ENCODE results near the gene HSF4. TPM values are rescaled to one million over a fixed set of nuclear protein-coding genes. Genes with fewer than 3 reads are reported as not detected.
A peak's percentile ranks its signal among the peaks of the same experiment; 100 is the strongest.

Gene HSF4
- total RNA-seq, 1 donor from 2014 or later, result 54.3 TPM

DNA sequence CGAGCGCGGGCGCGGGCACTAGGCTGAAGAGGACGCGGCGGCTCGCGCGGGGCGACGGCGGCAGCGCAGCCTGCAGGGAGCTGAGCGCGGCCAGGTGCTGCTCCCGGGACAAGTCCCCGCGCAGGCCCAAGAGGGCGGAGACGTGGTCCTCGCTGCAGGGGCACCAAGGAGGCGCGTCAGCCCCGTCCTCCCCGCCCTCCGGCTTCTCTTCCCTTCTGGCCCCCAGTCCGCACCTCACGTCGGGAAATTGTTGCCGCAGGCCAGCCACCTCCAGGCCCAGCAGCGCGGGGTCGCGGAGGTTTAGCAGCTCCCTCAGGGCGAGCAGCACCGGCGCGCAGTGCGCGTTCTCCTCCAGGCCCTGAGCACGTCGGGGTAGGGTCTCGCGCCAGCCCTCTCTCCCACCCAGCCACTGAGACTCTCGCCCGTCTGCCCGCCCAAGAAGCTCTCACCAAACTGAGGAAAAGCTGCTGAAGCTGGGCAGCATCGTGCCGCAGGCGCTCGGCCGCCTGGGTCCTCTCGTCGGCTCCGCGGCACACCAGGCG is 20.0 kb downstream of the HSF4 start:
- Histone ChIP-seq H3K27ac (peak overlapping the region; percentile 88), H3K36me3 (no peaks in the 10 kb centered on the region), H3K4me1 (peaks cover 30% of the 10 kb centered on the region), H3K27me3 (no peaks in the 10 kb centered on the region), H3K4me3 (peak overlapping the region; percentile 53 to 62), H3K9me3 (no peaks in the 10 kb centered on the region)
- no peak for DNase-seq (ENCODE audit: extremely low spot score in 2 of 2)
- intact Hi-C loops (cut with DNase I), result no loop called here
- no peak for TF ChIP-seq POLR2A (IDR thresholded peaks at IDR 0.05)
- TF ChIP-seq, protein P1, sequence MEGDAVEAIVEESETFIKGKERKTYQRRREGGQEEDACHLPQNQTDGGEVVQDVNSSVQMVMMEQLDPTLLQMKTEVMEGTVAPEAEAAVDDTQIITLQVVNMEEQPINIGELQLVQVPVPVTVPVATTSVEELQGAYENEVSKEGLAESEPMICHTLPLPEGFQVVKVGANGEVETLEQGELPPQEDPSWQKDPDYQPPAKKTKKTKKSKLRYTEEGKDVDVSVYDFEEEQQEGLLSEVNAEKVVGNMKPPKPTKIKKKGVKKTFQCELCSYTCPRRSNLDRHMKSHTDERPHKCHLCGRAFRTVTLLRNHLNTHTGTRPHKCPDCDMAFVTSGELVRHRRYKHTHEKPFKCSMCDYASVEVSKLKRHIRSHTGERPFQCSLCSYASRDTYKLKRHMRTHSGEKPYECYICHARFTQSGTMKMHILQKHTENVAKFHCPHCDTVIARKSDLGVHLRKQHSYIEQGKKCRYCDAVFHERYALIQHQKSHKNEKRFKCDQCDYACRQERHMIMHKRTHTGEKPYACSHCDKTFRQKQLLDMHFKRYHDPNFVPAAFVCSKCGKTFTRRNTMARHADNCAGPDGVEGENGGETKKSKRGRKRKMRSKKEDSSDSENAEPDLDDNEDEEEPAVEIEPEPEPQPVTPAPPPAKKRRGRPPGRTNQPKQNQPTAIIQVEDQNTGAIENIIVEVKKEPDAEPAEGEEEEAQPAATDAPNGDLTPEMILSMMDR (IDR thresholded peaks at IDR 0.05), result no peak
- no peak for TF ChIP-seq POLR2AphosphoS5 (IDR thresholded peaks at IDR 0.05; ENCODE audit: insufficient read depth in 1 of 2, low read depth in 1 of 2)

DNA sequence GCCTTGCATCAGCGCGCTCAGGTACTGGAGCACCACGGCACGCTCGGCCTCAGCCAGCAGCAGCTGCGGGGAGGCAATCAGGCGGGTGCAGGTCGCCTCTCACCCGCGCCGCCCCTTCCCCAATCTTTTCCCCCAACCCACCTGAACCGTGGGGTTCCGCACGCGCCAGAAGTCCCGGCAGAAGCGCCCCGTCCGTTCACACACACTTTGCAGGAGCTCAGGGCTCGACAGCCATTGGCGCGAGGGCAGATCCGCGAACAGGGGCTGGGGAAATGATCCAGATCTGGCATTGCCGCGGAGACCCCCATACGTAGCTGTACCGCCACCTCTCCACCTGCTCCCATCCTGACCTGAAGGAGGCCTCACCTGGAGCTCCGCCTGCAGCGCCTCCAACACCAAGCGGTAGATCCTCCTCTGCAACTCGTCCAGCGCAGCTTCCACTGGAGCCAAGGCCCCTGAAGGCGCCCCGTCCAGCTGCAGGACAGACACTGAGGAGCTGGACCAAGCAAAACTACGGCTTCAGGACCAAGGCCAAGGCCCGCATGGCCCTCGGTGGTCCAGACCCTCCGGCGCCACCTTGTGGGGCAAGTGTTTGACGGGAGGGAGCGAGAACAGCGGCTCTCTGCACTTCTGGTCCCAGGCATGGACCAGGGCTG is 20.6 kb downstream of the HSF4 start:
- H3K27me3 ChIP-seq, result no peaks in the 10 kb centered on the region
- peak overlapping the region; percentile 53 to 62 for H3K4me3 ChIP-seq
- H3K36me3 ChIP-seq, result no peaks in the 10 kb centered on the region
- peak in 1 of 2 donors; percentile 64 for TF ChIP-seq POLR2AphosphoS5 (IDR thresholded peaks at IDR 0.05; ENCODE audit: insufficient read depth in 1 of 2, low read depth in 1 of 2)
- TF ChIP-seq POLR2A (IDR thresholded peaks at IDR 0.05), result no peak
- TF ChIP-seq, protein P1 (IDR thresholded peaks at IDR 0.05), result peak; percentile 65 to 84 (median 73)
- peak overlapping the region; percentile 88 for H3K27ac ChIP-seq
- no peaks in the 10 kb centered on the region for H3K9me3 ChIP-seq
- H3K4me1 ChIP-seq, result peaks cover 27% of the 10 kb centered on the region
- intact Hi-C loops (cut with DNase I), result loop anchor here (5.0 kb wide), 1 partner anchor 33 kb away; the partner anchor contains the start of gene B3GNT9
- no peak for DNase-seq (ENCODE audit: extremely low spot score in 2 of 2)

DNA sequence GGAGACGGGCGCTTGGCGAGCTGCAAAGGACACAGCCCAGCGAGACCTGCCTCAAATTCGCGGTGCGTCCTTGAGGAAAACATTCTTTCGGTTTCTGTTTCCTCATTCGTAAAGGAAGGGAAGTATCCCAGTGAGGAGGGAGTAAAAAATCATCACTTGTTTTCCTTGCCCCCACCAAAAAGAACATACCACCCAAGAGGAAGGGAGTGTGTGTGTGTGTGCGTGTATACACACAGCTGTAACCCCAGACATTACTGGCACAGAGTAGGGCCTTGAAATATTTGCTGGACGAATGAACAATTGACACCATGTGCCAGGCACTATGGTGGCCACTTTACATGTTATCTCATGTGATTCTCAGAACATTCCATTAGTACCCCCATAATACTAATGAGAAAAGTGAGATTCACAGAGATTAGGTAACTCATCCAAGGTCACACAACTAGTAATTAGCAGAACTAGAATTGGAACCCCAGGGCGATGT is 21.1 kb downstream of the HSF4 start:
- no peak for TF ChIP-seq POLR2AphosphoS5 (IDR thresholded peaks at IDR 0.05; ENCODE audit: insufficient read depth in 1 of 2, low read depth in 1 of 2)
- TF ChIP-seq POLR2A (IDR thresholded peaks at IDR 0.05), result no peak
- TF ChIP-seq, protein P1 (IDR thresholded peaks at IDR 0.05), result no peak
- Histone ChIP-seq H3K27me3 (no peaks in the 10 kb centered on the region), H3K4me3 (peak overlapping the region in 1 of 2 donors; percentile 53), H3K9me3 (no peaks in the 10 kb centered on the region), H3K4me1 (peaks cover 26% of the 10 kb centered on the region), H3K36me3 (no peaks in the 10 kb centered on the region), H3K27ac (no peak overlapping the region)
- intact Hi-C loops (cut with DNase I), result loop anchor here (5.0 kb wide), 1 partner anchor 33 kb away; the partner anchor contains the start of gene B3GNT9
- no peak for DNase-seq (ENCODE audit: extremely low spot score in 2 of 2)

DNA sequence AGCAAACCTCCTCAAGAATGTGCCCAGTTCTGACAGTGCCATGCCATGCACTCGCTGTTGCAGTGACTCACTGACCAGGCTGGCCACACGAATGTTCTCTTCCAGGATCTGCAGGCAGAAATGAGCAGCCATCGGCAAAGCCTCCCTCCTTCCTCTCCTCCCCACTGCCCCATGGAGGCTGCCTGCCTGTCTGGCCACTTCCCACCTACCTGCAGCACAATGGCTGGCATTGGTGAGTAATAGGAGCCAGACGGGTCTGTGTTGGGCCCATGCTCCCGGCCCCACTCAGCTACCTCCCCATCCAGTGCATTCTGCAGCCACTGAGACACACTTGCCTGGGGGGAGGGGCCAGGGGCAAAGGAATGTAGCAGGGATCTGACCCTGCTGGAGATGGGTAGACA is 22.0 kb downstream of the HSF4 start:
- intact Hi-C loops (cut with DNase I), result loop anchor here (5.0 kb wide), 1 partner anchor 34 kb away; the partner anchor contains the start of gene B3GNT9
- Histone ChIP-seq H3K36me3 (no peaks in the 10 kb centered on the region), H3K4me1 (peaks cover 27% of the 10 kb centered on the region), H3K27me3 (no peaks in the 10 kb centered on the region), H3K9me3 (no peaks in the 10 kb centered on the region), H3K4me3 (no peak overlapping the region), H3K27ac (no peak overlapping the region)
- no peak for DNase-seq (ENCODE audit: extremely low spot score in 2 of 2)
- TF ChIP-seq, protein P1 (IDR thresholded peaks at IDR 0.05), result no peak
- TF ChIP-seq POLR2A (IDR thresholded peaks at IDR 0.05) (no peak), POLR2AphosphoS5 (IDR thresholded peaks at IDR 0.05; ENCODE audit: insufficient read depth in 1 of 2, low read depth in 1 of 2) (no peak)
